SKM-1 treated with dmso at 0.1 percent for 144 hours (cell line): Measurements from ENCODE around the gene GNA12.
A peak's percentile ranks its signal among the peaks of the same experiment; 100 is the strongest.
"Not testable (repeated sequence)": the region's sequence is repeated elsewhere in the genome, so short reads cannot be mapped to it uniquely, and the experiment has no call there.

Source experiments
- DNase-seq: peaks from one replicate; lab custom pipeline; 2025; ENCODE audit not compliant: unreplicated experiment; lab: John Stamatoyannopoulos, UW

The GNA12 gene

DNA sequence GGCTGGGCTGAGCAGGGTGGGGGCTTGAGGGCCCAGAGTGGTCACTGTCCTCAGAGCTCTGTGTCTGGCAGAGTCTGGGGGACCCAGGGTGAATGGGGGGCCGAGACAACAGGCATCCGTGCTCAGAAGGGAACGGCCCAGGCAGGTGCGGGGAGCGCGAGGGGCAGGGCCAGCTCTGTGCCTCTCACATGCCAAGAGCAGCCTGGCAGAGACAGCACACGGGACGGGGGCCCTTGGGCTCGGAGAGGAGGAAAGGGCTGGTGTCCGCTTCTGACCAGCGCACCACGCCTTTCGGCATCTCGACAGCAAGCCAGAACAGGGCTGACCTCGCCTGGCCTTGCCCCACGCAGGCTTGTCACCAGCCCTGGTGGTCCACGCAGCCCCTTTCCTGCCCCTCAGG is 142.7 kb downstream of the GNA12 start:
- DNase-seq: no peak

DNA sequence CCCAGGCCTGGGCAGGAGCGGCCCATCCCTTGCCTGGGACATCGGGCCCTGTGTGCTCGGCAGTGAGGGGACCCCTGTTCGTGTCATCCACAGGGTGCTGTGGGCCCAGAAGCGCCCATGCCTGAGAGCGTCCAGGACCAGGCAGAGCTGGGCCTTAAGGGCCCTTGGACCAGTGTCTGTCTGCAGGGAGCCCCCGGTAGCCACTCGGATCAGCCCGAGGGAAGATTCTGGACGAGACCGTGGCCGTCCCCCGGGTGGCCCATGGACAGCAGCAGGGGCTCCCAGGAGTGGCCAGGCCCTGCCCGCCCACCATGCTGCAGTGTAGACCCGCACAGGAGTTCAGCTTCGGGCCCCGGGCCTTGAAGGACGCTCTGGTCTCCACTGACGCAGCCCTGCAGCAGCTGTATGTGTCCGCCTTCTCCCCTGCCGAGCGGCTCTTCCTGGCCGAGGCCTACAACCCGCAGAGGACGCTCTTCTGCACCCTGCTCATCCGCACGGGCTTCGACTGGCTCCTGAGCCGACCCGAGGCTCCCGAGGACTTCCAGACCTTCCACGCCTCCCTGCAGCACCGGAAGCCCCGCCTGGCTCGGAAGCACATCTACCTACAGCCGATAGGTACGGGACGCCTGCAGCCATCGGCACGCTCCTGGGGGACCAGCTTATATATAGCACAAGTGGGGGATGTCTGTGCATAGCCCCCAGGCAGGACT is 143.8 kb downstream of the GNA12 start:
- no peak for DNase-seq

DNA sequence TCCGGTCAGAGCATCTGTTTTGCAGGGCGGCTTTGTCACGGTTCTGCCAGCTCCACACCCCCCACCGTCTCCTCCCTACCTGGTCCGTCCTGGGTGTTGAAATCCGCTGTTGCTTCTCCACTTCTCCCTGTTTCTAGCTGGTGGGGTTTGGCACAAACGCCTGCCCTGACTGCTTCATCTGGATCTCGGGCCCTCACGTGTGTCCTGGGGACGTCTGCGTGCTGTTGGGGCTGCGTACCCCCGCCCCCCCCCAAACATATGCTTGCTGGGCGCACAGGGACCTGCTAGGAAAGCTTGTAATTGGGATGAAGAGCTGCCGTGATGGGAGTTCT is 144.9 kb downstream of the GNA12 start:
- DNase-seq: no peak

DNA sequence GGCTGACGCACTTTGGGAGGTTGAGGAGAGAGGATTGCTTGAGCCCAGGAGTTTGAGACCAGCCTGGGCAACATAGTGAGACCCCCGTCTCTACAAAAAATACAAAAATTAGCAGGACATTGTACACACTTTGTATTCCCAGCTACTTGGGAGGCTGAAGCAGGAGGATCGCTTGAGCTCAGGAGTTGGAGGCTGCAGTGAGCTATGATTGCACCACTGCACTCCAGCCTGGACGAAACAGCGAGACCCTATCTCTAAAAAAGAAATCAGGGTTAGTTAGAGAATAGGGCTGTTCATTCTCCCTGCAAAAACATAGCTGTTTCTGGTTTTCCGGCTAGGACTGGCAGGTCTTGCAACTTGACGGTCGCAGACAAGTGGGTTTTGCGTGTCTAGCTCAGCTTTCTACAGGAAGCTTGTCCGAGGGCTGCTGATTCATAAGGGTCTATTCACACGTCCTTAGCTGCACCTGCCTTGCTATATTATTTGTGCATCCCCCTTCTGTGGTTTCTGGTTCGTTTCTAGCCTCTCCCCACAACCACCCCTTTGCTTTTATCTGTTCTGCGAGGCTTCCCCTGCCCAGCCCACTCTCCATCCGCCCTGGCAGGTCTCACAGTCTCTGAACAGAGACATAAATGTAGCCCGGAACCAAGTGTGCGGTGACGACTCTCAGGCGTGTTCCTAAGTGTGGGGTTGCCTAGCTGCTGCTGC is 145.4 kb downstream of the GNA12 start:
- no peak for DNase-seq

- not testable (repeated sequence) for DNase-seq
Observed at GRCh38 chr7:2694122-2694436, 150.0 kb downstream of the GNA12 start.

- not testable (repeated sequence) for DNase-seq
Observed at GRCh38 chr7:2693420-2694121, 150.5 kb downstream of the GNA12 start.

DNA sequence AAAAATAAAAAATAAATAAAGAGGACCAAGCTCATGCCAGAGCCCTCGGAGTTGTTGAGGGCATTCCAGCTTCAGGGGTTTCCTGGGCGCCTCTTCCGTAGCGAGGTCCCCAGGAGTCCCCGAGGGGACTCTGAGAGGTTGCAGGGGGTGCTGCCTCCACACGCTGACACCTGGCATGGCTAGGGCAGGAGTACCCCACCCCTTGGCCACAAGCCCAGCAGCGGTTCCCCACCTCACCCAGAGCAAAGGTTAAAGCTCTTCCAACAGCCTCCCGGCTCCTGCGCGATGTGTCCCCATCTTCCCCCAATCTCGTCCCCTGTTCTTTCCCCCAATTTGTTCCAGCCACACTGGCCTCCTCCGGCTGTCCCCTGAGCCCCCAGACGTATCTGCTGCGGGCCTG is 151.6 kb downstream of the GNA12 start:
- no peak for DNase-seq

- DNase-seq: not testable (repeated sequence)
Observed at GRCh38 chr7:2691932-2692439, 152.1 kb downstream of the GNA12 start.

- DNase-seq: no peak
Observed at GRCh38 chr7:2691011-2691707, 152.9 kb downstream of the GNA12 start.

DNA sequence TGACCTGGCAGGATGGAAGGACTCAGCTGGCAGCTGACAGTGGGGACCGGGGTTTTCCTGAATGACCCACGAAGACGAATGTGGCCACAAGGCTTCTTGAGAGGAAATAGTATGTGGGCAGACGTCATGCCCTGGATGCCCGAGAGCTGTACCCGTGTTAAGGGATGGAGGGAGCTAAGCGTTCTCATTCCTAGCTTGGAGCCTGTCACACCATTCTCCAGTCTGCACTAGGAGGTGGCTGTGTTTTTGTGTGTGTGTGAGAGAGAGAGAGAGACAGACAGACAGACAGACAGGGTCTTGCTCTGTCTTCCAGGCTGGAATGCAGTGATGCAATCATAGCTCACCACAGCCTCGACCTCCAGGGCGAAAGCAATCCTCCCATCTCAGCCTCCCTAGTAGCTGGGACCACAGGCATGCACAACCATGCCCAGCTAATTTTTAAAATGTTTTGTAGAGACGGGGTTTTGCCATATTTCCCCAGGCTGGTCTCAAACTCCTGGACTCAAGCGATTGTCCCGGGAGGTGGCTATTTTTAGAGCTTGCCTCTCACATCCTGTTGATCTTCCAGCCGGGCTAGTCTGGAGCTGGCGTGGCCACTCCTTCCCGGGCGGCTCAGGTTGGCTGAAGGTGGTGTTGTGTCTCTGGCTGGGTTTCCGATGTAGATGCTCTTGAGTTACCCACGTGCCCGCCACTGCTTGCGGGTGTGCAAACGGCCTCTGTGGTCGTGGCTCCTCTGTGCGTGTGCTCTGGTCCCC is 154.0 kb downstream of the GNA12 start:
- DNase-seq: no peak

DNA sequence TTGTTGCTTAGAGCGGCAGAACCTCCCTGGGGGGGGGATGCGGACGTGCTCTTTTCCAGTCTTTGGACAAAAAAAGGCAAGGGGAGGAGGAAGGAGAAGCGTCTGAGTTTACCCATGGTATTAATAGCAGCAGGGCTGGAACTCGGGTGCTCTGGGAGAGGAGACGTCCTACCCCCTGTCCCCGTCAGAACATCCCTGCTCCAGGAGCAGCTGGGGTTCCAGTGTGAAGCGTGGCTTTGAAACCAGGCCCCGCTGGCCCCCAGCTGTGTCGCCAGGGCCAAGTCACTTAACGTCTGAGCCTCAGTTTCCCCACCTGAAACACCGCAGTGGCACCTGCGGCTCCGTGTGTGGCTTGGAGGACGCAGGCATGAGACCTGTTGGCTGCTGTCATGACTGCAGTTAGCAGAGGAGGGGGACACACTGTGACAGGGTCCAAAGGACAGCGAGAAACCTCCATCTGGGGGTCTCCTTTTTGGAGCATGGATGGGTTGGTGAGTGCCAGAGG is 154.7 kb downstream of the GNA12 start:
- DNase-seq: no peak

- DNase-seq: no peak
Observed at GRCh38 chr7:2688409-2689342, 155.4 kb downstream of the GNA12 start.

- no peak for DNase-seq
Observed at GRCh38 chr7:2687881-2688318, 156.2 kb downstream of the GNA12 start, which contains the start of gene AMZ1. Gene AMZ1 (plus strand): TSS chr7:2688202. CDS start chr7:2700452, 12,250 bp downstream.

DNA sequence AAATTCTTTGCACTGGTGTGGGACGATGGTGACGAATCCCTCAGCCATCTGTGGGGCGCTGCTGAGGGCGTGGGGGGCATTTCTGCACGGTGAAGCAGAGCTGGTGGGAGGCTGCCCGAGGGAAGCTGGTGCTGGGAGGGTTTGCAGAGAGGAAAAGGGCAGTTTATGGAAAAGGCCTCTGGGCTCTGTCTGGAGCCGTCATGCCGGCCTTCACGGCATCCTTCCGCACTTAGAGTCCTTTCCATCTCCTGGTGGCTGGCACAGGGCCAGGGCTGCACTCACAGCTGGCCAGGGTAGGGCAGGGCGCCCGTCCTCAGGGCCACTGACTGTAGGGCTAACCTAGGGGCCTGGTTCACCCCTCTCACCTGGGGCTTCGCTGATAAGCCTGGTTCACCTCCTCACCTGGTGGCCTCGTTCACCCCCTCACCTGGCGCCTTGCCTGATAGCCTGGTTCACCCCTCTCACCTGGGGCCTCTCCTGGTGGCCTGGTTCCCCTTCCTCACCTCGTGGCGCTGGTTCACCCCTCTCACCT is 156.7 kb downstream of the GNA12 start:
- DNase-seq: no peak

DNA sequence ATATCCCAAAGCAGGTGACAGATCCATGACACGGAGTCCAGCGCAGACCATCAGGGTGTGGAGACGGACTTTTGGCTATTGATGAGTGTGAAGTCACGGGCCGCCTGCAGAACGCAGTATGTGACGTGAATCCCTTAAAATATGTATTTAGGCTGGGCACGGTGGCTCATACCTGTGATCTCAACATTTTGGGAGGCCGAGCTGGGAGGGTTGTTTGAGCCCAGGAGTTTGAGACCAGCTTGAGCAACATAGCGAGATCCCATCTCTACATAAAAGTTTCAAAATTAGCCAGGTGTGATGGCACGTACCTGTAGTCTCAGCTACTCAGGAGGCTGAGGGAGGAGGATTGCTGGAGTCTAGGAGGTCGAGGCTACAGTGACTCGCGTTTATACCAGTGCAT is 158.0 kb downstream of the GNA12 start:
- no peak for DNase-seq

- DNase-seq: no peak
Observed at GRCh38 chr7:2684501-2684900, 159.6 kb downstream of the GNA12 start.

DNA sequence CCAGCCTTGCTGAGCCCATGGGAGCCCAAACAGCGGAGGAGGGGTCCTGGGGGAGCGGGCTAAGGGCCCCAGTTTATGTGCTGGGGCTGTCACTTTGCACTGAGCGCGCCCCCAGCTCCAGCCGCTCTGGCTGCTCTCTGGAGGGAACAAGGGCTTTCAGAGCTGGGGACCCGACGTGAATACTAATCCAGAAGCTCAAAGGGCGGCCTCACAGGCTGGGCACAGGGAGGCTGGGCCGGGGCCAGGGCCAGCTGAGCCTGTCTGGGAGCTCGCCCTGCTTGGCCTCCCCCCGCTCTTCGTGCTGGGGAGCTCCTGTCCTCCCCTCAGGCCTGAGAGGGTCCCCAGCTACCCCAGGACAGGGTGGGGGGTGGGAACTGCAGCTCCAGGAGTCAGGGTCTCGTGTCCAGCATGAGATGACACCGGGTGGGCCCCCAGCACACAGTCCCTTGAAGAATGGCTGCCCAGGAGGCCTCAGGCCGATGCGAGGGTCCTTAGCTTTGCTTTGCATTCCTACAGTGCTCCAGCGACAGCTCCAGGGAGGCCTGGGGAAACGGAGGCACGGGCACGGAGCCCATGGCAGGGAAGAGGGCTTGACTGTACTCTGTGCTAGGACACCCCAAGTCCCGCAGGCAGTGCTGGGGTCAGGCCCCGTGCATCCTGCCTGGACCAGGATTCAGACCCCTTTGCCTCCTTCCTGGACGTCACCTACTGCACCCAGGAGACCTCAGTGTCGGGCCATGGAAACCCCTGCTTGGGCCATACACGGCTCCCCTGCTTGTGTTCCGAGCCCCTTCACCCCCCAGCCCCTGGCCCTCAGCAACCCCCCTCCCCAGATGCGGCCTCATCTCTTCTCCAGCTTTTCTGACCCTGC is 161.9 kb downstream of the GNA12 start:
- DNase-seq: no peak

DNA sequence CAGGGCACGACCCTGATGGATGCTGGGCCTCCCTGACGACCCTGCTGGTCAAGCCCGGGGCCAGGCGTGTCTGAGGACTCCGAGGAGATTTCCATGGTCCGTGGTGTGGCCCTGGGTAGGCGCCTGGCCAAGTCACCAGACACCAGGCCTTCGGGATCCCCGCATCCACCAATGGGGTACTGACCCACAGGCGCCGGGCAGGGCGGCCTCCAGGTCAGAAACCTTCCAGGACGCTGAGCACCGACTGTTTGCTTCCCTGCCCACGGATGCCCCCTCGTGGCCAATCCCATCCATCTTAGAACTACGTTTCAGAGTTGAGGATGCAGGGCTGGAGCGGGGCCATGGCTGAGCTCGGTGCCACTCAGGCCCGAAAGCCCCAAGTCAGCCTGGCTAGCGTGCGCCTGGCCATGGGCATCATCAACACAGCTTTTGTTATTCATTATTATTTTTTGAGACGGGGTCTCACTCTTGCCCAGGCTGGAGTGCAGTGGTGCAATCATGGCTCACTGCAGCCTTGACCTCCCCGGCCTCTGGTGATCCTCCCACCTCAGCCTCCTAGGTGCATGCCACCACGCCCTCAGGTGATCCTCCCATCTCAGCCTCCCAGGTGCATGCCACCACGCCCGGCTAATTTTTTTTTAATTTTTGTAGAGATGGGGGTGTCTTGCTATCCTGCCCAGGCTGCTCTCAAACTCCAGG is 163.2 kb downstream of the GNA12 start:
- DNase-seq: peak; percentile 63
